ENCODE data around the gene SLCO1C1.

Gene SLCO1C1

DNA sequence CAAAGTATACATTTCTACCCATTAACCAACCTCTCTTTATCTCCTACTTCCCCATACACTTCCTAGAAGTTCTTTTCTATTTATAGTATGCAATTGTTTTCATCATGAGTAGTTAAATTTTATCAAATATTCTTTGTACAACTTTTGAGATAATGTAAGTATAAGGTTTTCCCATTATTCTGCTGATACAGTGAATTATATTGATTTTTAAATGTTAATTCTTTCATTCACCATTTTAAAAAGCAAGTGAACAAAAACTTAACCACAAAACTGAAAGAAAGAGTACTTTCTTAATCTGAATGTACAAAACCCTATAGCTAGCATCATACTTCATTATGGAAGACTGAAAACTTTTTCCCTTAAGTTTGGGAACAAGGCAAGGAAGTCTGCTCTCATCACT lies 105.9 kb downstream of the SLCO1C1 start:
- DNase-seq, result no peak
